Spleen (tissue), 7 donors: ENCODE data around the gene LENG8.
"Not testable (repeated sequence)": the region's sequence is repeated elsewhere in the genome, so short reads cannot be mapped to it uniquely, and the experiment has no call there.

Experiments
- CTCF ChIP-seq, 11 experiments: fragments of 200-600 bp in 7 of 11; fragments of 450-650 bp in 4 of 11; sonication (generic) in 4 of 11; IDR thresholded peaks in 8 of 11; conservative IDR thresholded peaks in 3 of 11; 1 replicate in 7 of 11; 2 replicates in 4 of 11; pipeline versions ENCODE4 v1.4.0 to v1.8.0; 2016 to 2021; ENCODE audit warnings: antibody characterized with exemption in 11 of 11, inconsistent platforms in 4 of 11, mild to moderate bottlenecking in 1 of 11
- POLR2A ChIP-seq, 3 donors: fragments of 450-650 bp; IDR thresholded peaks; one replicate each; pipeline ENCODE4 v1.5.1; 2017; ENCODE audit warnings: antibody characterized with exemption in 3 of 3, mild to moderate bottlenecking in 1 of 3
- POLR2AphosphoS5 ChIP-seq, 3 donors: sonication (generic); formaldehyde crosslinking; IDR thresholded peaks; one replicate each; pipeline ENCODE4 v1.5.1; 2017; ENCODE audit warnings: antibody characterized with exemption in 3 of 3
- donor health status: DM: no; HTN: no; CAD: no; lungs with moderate emphysema.
- donor health status: DM: no; HTN: no; CAD: no.
- donor health status: DM: no; HTN: no; CAD: no.

- not testable (repeated sequence) for TF ChIP-seq POLR2AphosphoS5 (IDR thresholded peaks at IDR 0.05); CTCF (IDR thresholded peaks at IDR 0.05 in 8 of 11, conservative IDR thresholded peaks at IDR 0.05 in 3 of 11); POLR2A (IDR thresholded peaks at IDR 0.05)
Observed at GRCh38 chr19:54493056-54493455, 44.1 kb downstream of the LENG8 start.
